ENCODE data around the gene LPCAT3.

The LPCAT3 gene

GRCh38 chr12:6961278-6961694 is 57.0 kb downstream of the LPCAT3 start (continued):
- TF ChIP-seq ZNF639 (tag by site-specific recombination; IDR thresholded peaks at IDR 0.05), result no peak

GRCh38 chr12:6960593-6961277 is 57.5 kb downstream of the LPCAT3 start:
- H3K36me3 ChIP-seq (ENCODE audit: control insufficient read depth in 2 of 2, insufficient read depth in 1 of 2, low read length in 2 of 2), result peaks cover 0 to 18% of the 10 kb centered on the region in 2 experiments; a peak in 1 of 3 replicates
- no peak overlapping the region for H3K4me3 ChIP-seq (ENCODE audit: low read depth, low read length)
- TF ChIP-seq ZNF223 (tag by site-specific recombination; IDR thresholded peaks at IDR 0.05), result no peak
- no peak for TF ChIP-seq ZNF571 (tag by site-specific recombination; IDR thresholded peaks at IDR 0.05)
- TF ChIP-seq SALL2 (tag by site-specific recombination; IDR thresholded peaks at IDR 0.05; ENCODE audit: borderline replicate concordance), result no peak
- TF ChIP-seq ZBTB11 (tag by site-specific recombination; conservative IDR thresholded peaks at IDR 0.05; ENCODE audit: low read depth), result no peak
- TF ChIP-seq ZNF146 (tag by site-specific recombination; IDR thresholded peaks at IDR 0.05), result no peak
- no peak for TF ChIP-seq HOXA7 (CRISPR knock-in tag; IDR thresholded peaks at IDR 0.05; ENCODE audit: borderline replicate concordance)
- TF ChIP-seq GLIS1 (tag by site-specific recombination; IDR thresholded peaks at IDR 0.05), result no peak
- TF ChIP-seq CTCF (tag by site-specific recombination; IDR thresholded peaks at IDR 0.05), result peak; percentile 92
- CTCF ChIA-PET, result interaction anchor here (0.6 to 7.7 kb wide), 5 partner anchors 10 to 152 kb away, joined by 3 to 138 read pairs (median 10); partner anchors contain the start of genes C12orf57, PTPN6 and RNU7-1
- peaks cover 2% of the 10 kb centered on the region; the same call in 1 of the 2 replicates for H3K4me1 ChIP-seq (ENCODE audit: control insufficient read depth, insufficient read depth, low read length)
- no peaks in the 10 kb centered on the region for H3K9me3 ChIP-seq (ENCODE audit: control insufficient read depth, insufficient read depth, low read depth, low read length)
- POLR2A ChIA-PET, result interaction anchor here (1.5 to 3.2 kb wide), 2 partner anchors 15 to 17 kb away, joined by 6 to 22 read pairs; partner anchors contain the start of genes C12orf57 and RNU7-1
- peak overlapping the region; percentile 45; the same call in 1 of the 2 replicates for H3K27ac ChIP-seq (ENCODE audit: extremely low read depth, low read depth, low read length)

- CTCF ChIA-PET, result interaction anchor here (6.6 to 7.7 kb wide), 2 partner anchors 15 to 36 kb away, joined by 52 to 138 read pairs; partner anchors contain the start of genes C12orf57 and RNU7-1
- TF ChIP-seq AEBP2 (tag by site-specific recombination; IDR thresholded peaks at IDR 0.05; ENCODE audit: borderline replicate concordance), result no peak
- TF ChIP-seq ZNF549 (tag by site-specific recombination; IDR thresholded peaks at IDR 0.05), result no peak
- TF ChIP-seq ZNF488 (tag by site-specific recombination; IDR thresholded peaks at IDR 0.05), result no peak
- no peak for TF ChIP-seq GFI1B (tag by site-specific recombination; IDR thresholded peaks at IDR 0.05)
- TF ChIP-seq ZNF112 (tag by site-specific recombination; IDR thresholded peaks at IDR 0.05), result no peak
- TF ChIP-seq ZNF555 (tag by site-specific recombination; conservative IDR thresholded peaks at IDR 0.05), result no peak
Observed at GRCh38 chr12:6959805-6960592, 58.3 kb downstream of the LPCAT3 start.

More at GRCh38 chr12:6959805-6960592, 58.3 kb downstream of the LPCAT3 start:
- Histone ChIP-seq H3K27ac (ENCODE audit: extremely low read depth, low read depth, low read length) (no peak overlapping the region), H3K36me3 (ENCODE audit: control insufficient read depth in 2 of 2, insufficient read depth in 1 of 2, low read length in 2 of 2) (peaks cover 0 to 12% of the 10 kb centered on the region in 2 experiments; a peak in 1 of 3 replicates), H3K9me3 (ENCODE audit: control insufficient read depth, insufficient read depth, low read depth, low read length) (no peaks in the 10 kb centered on the region), H3K4me1 (ENCODE audit: control insufficient read depth, insufficient read depth, low read length) (peaks cover 2% of the 10 kb centered on the region; the same call in 1 of the 2 replicates), H3K4me3 (ENCODE audit: low read depth, low read length) (no peak overlapping the region)
- POLR2A ChIA-PET, result interaction anchor here (0.7 to 3.2 kb wide), 3 partner anchors 14 to 16 kb away, joined by 3 to 22 read pairs (median 6); partner anchors contain the start of genes C12orf57 and RNU7-1

Measured in HEK293 (cell line).